GM23338 (cell line): ENCODE data around the gene HIGD2B. TPM values are rescaled to one million over a fixed set of nuclear protein-coding genes. Genes with fewer than 3 reads are reported as not detected.

Source experiments
- ATAC-seq: fragments of 200-7000 bp; cut with Tn5 transposase; 3 replicates; pipeline ENCODE4 v1.9.1; 2020
- DNase-seq: peaks from one replicate; pipeline ENCODE4 v3.0.0-alpha.2; 2015; ENCODE audit warnings: low spot score
- H2AFZ ChIP-seq: fragments of 200-600 bp; sonication (generic); 2 replicates; pipeline ENCODE4 v1.8.0; 2016; ENCODE audit warnings: antibody characterized with exemption, mild to moderate bottlenecking, moderate library complexity
- H3F3A ChIP-seq: fragments of 200-600 bp; sonication (generic); replicated peaks from 2 replicates; pipeline ENCODE4 v1.8.0; 2017; ENCODE audit warnings: antibody characterized with exemption, mixed run types, low read depth
- H3K27ac ChIP-seq: fragments of 200-600 bp; sonication (generic); 2 replicates; pipeline ENCODE4 v1.6.1; 2016; ENCODE audit warnings: low read depth
- H3K27me3 ChIP-seq: fragments of 200-600 bp; sonication (generic); 2 replicates; pipeline ENCODE4 v1.8.0; 2016; ENCODE audit warnings: mild to moderate bottlenecking, mixed run types, moderate library complexity; ENCODE audit not compliant: insufficient read depth
- H3K36me3 ChIP-seq: fragments of 200-600 bp; sonication (generic); 2 replicates; pipeline ENCODE4 v1.8.0; 2016; ENCODE audit warnings: mild to moderate bottlenecking; ENCODE audit not compliant: insufficient read depth
- H3K4me1 ChIP-seq: fragments of 200-600 bp; sonication (generic); 2 replicates; pipeline ENCODE4 v1.8.0; 2016; ENCODE audit warnings: mild to moderate bottlenecking, moderate library complexity; ENCODE audit not compliant: insufficient read depth
- H3K4me2 ChIP-seq: fragments of 200-600 bp; sonication (generic); 2 replicates; pipeline ENCODE4 v1.7.1; 2017; ENCODE audit warnings: mixed run types
- H3K4me3 ChIP-seq: fragments of 200-600 bp; sonication (generic); 2 replicates; pipeline ENCODE4 v1.6.1; 2016; ENCODE audit warnings: mixed run types
- H3K79me2 ChIP-seq: fragments of 200-600 bp; sonication (generic); replicated peaks from 2 replicates; pipeline ENCODE4 v1.8.0; 2017; ENCODE audit warnings: mild to moderate bottlenecking; ENCODE audit not compliant: insufficient read depth
- H3K9me2 ChIP-seq: fragments of 200-600 bp; sonication (generic); 2 replicates; pipeline ENCODE4 v1.8.0; 2017; ENCODE audit not compliant: insufficient read depth
- H4K20me1 ChIP-seq: fragments of 200-600 bp; sonication (generic); replicated peaks from 2 replicates; pipeline ENCODE4 v1.8.0; 2017; ENCODE audit warnings: mild to moderate bottlenecking; ENCODE audit not compliant: insufficient read depth
- H3K27ac Mint-ChIP-seq: 2 replicates; pipeline ENCODE4 v1.8.0; 2020; ENCODE audit warnings: inconsistent platforms, mild to moderate bottlenecking, moderate library complexity, mixed read lengths
- H3K27me3 Mint-ChIP-seq: 3 replicates; pipeline ENCODE4 v1.8.0; 2022; ENCODE audit warnings: low read depth, mild to moderate bottlenecking, moderate library complexity, mixed read lengths, inconsistent platforms; ENCODE audit not compliant: insufficient read depth, poor library complexity
- H3K36me3 Mint-ChIP-seq: 3 replicates; pipeline ENCODE4 v1.8.0; 2021; ENCODE audit warnings: low read depth, mild to moderate bottlenecking, inconsistent platforms, moderate library complexity, mixed read lengths
- H3K4me1 Mint-ChIP-seq: 3 replicates; pipeline ENCODE4 v1.8.0; 2020; ENCODE audit warnings: mild to moderate bottlenecking, inconsistent platforms, mixed read lengths
- H3K4me3 Mint-ChIP-seq: 3 replicates; pipeline ENCODE4 v1.8.0; 2021; ENCODE audit warnings: moderate library complexity, mild to moderate bottlenecking, inconsistent platforms, mixed read lengths
- H3K9me3 Mint-ChIP-seq: 3 replicates; pipeline ENCODE4 v1.8.0; 2020; ENCODE audit warnings: moderate library complexity, mild to moderate bottlenecking, inconsistent platforms, mixed read lengths
- CREB1 ChIP-seq: fragments of 250-450 bp; sonication (Bioruptor Pico); IDR thresholded peaks from 2 replicates; pipeline ENCODE4 v1.5.0; 2020; ENCODE audit warnings: low read depth, mild to moderate bottlenecking, moderate library complexity
- EZH2 ChIP-seq: fragments of 200-600 bp; sonication (generic); IDR thresholded peaks from one replicate; pipeline ENCODE4 v1.8.0; 2017; ENCODE audit warnings: antibody characterized with exemption, mild to moderate bottlenecking, low read depth; ENCODE audit not compliant: unreplicated experiment
- NANOG ChIP-seq: IDR thresholded peaks from 2 replicates; pipeline ENCODE4 v1.6.1; 2016; ENCODE audit warnings: antibody characterized with exemption, borderline replicate concordance
- POLR2AphosphoS5 ChIP-seq: IDR thresholded peaks from 2 replicates; pipeline ENCODE4 v1.6.1; 2016; ENCODE audit warnings: antibody characterized with exemption, low read depth
- ZNF331 ChIP-seq: fragments of 250-450 bp; sonication (Bioruptor Pico); IDR thresholded peaks from 2 replicates; pipeline ENCODE4 v1.5.0; 2020; ENCODE audit warnings: low read depth, mild to moderate bottlenecking, moderate library complexity
- ZNF462 ChIP-seq: fragments of 250-450 bp; sonication (Bioruptor Pico); IDR thresholded peaks from 2 replicates; pipeline ENCODE4 v1.5.0; 2020; ENCODE audit warnings: mild to moderate bottlenecking, moderate library complexity
- polyA plus RNA-seq: library from polyadenylated mRNA; unstranded; fragments of >200 nt; fragmentation: Nextera tagmentation; extraction: Ambion mirVana; gene quantifications from 2 replicates; pipeline ENCODE4 v1.2.1, GENCODE V29; 2016
- total RNA-seq: library from RNA; depleted of rRNA; stranded (reverse); fragments of >200 nt; shearing (Covaris generic); gene quantifications from 2 replicates; pipeline ENCODE4 v1.2.3, GENCODE V29; 2014
- TF ChIP-seq, protein P1 (sequence below), 2 experiments: fragments of 200-600 bp in 1 of 2; sonication (generic) in 1 of 2; conservative IDR thresholded peaks; 2 replicates each; pipeline versions ENCODE4 v1.5.1 to v1.6.1; 2016 to 2017; ENCODE audit warnings: antibody characterized with exemption in 2 of 2, low read depth in 2 of 2, mild to moderate bottlenecking in 2 of 2, moderate library complexity in 1 of 2
- TF ChIP-seq, protein P2 (sequence below): IDR thresholded peaks from 2 replicates; pipeline ENCODE4 v1.6.1; 2016; ENCODE audit warnings: antibody characterized with exemption

The HIGD2B gene
- total and polyA plus RNA-seq, 2 experiments from 2014 or later: not detected

DNA sequence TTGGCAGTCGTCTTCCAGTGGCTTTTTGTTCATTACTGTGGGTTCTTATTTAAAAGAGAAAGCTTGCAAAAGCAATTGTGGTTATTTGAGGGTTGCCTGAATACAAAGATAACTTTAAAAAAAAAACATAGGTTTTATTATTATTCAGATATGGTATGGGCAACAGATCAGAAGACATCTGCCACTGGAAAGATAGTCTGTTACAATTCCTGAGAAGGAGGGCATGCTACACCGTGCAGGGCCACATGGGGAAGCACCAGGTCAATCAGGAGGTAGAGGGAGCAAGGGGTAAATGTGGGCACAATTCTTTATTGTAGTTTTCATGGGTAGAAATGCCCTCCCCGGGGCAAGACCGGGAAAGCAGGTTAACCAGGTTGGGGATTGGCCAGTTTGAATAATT, 46.5 kb upstream of the HIGD2B start (continued):
- no peak for TF ChIP-seq ZNF462 (CRISPR knock-in tag)
- no peak for TF ChIP-seq NANOG

DNA sequence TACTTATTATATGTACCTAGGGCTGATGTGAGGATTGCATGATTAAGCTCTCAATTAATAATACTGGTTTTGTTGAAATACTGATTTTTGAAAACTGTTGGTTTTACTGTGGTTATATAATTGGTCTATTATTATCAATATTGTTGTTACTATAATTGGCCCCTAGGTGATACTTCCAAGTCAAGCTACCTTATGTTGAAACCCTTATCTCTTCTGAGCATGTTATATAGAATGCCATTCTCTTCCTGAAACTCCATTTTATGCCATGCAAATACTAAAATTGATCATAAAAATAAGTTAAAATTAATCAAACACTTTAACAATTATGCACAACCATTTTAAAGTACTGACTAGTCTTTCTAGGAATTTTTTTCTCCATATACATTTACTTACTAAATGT, 46.1 kb upstream of the HIGD2B start:
- DNase-seq (no peak), ATAC-seq (no peak)
- peaks cover 5% of the 10 kb centered on the region for H3K27me3 Mint-ChIP-seq
- Histone ChIP-seq H3K4me1 (peaks cover 12% of the 10 kb centered on the region), H2AFZ (no peak overlapping the region), H4K20me1 (no peaks in the 10 kb centered on the region; the same call in 1 of the 2 replicates), H3K4me3 (no peak overlapping the region), H3K4me2 (no peak overlapping the region), H3F3A (no peaks in the 10 kb centered on the region), H3K9me2 (no peaks in the 10 kb centered on the region), H3K79me2 (no peaks in the 10 kb centered on the region), H3K36me3 (peaks cover 21% of the 10 kb centered on the region), H3K27ac (no peak overlapping the region), H3K27me3 (no peaks in the 10 kb centered on the region)
- no peaks in the 10 kb centered on the region for H3K9me3 Mint-ChIP-seq
- no peak overlapping the region for H3K27ac Mint-ChIP-seq
- H3K4me3 Mint-ChIP-seq: no peak overlapping the region
- peaks cover 36% of the 10 kb centered on the region for H3K36me3 Mint-ChIP-seq
- H3K4me1 Mint-ChIP-seq: no peaks in the 10 kb centered on the region; the same call in 2 of the 3 replicates
- TF ChIP-seq POLR2AphosphoS5: no peak
- TF ChIP-seq, protein P1, sequence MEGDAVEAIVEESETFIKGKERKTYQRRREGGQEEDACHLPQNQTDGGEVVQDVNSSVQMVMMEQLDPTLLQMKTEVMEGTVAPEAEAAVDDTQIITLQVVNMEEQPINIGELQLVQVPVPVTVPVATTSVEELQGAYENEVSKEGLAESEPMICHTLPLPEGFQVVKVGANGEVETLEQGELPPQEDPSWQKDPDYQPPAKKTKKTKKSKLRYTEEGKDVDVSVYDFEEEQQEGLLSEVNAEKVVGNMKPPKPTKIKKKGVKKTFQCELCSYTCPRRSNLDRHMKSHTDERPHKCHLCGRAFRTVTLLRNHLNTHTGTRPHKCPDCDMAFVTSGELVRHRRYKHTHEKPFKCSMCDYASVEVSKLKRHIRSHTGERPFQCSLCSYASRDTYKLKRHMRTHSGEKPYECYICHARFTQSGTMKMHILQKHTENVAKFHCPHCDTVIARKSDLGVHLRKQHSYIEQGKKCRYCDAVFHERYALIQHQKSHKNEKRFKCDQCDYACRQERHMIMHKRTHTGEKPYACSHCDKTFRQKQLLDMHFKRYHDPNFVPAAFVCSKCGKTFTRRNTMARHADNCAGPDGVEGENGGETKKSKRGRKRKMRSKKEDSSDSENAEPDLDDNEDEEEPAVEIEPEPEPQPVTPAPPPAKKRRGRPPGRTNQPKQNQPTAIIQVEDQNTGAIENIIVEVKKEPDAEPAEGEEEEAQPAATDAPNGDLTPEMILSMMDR (conservative IDR thresholded peaks at IDR 0.05; ENCODE audit: low read depth in 2 of 2): no peak
- TF ChIP-seq, protein P2, sequence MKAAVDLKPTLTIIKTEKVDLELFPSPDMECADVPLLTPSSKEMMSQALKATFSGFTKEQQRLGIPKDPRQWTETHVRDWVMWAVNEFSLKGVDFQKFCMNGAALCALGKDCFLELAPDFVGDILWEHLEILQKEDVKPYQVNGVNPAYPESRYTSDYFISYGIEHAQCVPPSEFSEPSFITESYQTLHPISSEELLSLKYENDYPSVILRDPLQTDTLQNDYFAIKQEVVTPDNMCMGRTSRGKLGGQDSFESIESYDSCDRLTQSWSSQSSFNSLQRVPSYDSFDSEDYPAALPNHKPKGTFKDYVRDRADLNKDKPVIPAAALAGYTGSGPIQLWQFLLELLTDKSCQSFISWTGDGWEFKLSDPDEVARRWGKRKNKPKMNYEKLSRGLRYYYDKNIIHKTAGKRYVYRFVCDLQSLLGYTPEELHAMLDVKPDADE: no peak
- no peak for TF ChIP-seq CREB1
- no peak for TF ChIP-seq EZH2
- no peak for TF ChIP-seq ZNF331 (CRISPR knock-in tag)
